GM21619 (cell line): ENCODE data around the gene ELL.

Experiments
- ATAC-seq: cut with Tn5 transposase; IDR thresholded peaks from one replicate; pipeline ENCODE4 v1.9.1; 2021; ENCODE audit not compliant: unreplicated experiment

ELL gene

DNA sequence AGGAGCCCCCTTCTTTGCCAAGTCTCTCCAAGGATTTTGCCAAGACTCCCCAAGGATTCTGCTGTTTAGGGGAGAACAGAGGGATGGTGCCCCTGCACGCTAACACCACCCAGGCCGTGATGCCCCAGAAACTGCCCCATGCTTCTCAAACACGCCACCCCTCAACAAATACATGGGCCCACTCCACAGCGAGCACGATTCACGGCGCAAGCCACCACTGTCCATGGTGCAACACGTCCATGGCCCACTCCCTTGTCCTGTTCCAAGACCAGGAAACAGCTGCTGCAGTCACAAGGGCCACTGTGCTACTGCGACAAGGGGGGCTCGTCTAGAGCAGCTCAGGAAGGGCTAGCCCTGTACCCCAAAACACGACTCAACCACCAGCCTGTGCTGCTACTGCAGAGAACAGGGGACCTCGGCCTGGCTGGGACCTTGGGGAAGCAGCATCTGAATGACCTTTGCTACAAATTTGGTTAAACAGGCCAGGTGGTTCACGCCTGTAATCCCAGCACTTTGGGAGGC is 47.4 kb downstream of the ELL start:
- ATAC-seq = no peak

DNA sequence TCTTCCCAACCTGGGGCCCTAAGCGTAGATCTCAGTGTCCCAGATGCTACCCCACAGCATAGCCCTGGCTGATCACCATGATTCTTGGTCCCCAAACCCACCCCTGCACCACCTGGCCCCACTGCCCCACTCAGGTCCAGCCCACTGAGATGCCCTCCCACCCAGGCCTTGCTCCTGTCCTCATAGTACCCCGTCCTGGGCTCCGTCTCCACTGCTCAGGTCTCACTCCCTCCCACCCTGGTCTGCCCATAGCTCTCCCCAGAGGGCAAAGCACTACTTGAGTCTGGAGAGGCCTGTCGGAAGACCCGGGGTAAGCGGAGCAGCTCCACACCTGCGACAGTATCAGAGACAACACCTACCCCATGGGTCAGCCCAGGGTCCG is 48.2 kb downstream of the ELL start:
- no peak for ATAC-seq

DNA sequence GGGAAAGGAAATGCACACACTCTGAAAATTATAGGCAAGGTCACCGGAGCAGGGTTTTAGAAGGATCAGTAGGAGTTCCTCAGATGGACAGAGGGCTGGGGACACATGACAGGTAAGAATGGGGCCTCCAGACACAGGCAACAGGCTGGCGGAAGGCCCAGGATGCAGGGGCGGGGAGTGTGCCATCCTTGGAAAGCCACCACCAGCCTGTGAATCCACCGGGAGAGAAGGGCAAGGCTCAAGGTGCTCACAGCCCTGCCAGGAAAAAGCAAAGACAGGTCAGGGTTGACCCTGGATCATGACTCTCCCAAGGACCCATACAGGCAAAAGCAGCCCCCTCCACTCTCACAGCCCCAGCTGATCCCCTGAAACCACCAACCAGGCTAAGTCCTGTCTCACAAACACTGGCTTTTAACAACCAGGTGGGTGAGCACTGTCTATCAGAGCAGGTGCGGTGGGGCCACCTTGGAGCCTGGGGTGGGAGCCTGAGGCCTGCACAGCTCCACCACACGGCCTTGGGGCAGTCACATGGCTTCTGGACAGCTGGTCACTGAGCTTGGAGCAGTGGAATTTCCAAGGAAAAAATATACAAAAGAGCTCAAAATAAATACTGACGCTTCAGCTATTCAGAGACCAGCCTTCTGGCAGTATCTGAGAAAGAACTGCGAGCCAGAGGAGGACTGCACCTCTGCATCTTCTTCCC is 48.7 kb downstream of the ELL start:
- ATAC-seq = no peak

DNA sequence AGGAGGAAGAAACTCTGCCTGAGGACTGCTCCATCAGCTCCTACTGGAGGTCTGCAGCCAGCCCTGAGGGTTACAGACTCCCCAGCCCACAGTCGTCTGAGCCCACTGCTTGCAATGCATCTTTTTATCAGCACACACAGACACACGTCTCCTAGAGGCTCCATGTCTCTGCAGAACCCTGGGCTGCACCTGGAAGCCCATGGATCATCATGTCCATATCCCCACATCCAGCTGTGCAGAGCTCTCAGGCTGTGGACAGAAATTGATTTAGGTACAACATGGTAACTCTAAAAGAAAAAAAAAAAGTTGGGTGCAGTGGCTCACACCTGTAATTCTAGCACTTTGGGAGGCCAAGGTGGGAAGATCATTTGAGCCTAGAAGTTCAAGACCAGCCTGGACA is 51.1 kb downstream of the ELL start:
- ATAC-seq = no peak

DNA sequence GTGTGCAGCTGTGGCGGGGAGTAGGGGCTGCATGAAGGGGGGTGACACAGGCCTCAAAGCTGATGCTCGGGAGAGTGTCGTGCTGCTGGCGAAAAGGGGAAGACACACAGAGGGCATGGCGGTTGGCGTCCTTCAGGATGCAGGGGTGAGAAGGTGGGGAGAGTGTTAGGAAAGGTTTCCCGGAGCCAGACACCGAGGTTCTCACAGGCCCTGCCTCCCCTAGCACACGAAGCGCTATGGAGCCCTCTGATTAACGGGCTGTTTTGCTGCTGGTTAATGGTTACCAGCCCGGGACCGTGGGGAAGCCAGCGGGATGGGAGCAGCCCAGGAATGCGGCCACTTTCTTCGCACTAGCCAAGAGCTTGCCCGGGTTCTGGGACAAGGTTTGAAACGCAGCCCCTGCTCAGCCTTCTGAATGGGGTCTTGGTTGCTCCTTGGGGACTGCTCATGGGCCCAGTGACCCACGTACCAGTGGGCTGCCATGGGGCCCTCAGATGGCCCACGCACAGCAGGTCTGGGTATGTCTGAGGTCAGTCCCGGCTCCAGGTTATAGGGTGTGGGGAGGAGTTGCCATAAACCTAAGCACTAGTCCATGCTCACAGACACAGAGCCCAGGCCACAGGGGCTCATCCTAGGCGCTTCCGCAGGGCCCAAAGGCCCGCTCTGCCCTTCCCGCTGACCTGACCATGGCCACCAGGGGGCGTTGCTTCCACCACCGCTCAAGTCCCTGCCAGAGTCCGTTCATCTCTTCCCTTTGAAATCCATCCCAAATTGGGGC is 52.6 kb downstream of the ELL start:
- no peak for ATAC-seq

DNA sequence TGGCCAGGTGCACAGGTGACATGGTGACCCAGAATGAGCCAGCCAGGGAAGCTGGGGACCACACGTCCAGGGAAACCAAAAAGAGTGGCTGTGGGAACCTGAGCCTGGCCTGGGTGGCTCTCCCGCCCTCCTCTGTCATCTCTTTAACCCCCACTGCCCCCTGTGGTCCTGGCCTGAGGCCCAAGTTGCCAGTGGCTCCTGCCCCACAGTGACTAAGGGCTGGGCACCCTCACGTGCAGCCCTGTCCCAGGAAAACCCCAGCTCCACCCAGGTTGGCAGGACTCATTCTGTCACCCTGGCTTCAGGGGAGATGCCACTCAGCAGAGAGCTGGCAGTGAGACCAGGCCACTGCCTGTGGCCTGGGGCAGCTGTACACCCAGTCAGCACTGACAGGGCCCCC is 53.4 kb downstream of the ELL start:
- no peak for ATAC-seq

DNA sequence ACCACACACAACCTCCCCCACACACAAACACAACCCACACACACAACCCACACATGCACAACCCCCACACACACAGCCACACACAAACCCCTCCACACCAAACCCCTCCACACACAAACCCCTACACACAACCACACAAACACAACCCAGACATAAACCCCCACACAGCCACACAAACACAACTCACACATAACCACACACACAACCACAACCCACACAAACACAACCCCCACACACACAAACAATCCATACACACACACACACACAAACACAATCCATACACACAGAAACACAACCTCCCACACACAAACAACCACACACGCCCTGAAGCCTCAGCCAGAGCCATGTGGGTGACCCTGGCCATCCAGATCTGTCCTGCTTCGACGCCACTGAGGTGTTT is 53.9 kb downstream of the ELL start:
- ATAC-seq = no peak

DNA sequence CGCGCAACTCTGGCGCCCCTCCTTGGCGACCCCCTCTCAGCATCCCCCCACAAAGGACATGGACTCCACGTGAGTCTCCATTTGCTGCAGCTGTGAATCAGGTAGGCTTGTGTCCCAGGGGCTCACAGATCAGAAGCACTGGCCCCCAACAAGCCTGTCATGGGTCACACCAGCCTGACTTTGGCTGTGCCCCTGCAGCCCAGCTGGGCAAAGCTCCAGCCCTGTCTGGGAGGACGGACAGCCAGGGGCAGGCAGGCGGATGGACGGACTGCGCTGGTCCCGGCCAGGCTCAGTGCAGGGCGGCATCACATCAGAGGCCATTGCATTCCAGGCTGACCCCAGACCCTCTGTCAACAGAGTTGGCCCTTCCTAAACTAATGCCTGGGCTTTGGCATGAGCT is 55.5 kb downstream of the ELL start:
- ATAC-seq = no peak

DNA sequence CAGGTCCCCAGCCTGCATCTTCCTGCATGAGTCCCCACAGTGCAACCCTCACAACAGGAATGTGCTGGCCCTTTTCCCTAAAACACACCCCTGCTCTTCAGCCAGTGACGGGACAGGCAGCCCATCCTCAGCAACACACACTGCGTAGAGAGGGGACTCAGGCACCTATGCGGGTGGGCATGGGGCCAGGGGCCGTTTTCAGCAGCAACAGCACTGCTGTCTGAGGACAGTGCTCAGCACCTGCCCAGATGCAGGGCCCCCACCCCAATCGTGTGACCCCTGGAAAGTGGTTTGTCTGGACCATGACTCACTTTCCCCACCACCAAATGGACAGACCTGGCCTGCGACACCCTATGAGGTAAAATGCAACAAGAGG is 55.9 kb downstream of the ELL start:
- no peak for ATAC-seq

DNA sequence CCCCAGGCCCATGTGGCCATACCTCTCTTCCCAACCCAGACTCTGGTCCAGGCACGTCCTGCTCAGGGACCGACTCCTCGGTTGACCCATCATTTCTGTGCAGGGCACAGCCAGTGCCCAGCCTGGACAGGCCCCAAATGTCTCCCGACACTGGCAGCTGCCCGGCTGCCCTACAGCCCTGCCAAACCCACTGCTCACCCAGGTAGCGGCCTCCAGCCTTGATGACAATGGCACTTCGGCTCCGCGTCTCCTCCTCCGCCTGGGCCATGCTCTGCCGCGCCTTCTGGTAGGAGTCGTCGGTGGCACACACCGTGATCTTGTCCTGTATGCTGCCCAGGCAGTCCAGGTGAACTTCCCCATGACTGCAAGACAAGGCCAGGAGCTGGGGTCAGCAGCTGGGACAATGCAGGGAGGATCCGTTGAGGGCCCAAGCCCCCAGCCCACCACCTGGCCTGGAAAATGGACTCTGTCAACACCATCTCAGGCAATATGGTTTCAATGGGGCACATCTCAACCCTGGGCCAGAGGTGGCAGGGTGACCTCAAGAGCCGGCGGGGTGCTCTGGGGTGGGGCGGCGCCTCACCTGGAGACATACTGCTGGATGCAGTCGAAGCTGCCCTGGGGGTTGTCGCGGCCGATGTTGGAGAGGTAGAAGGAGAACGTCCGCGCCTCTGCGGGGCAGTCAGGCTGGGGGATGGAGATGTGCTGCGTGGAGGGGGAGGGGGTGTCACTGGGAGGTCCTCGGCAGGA is 56.5 kb downstream of the ELL start:
- ATAC-seq = no peak

DNA sequence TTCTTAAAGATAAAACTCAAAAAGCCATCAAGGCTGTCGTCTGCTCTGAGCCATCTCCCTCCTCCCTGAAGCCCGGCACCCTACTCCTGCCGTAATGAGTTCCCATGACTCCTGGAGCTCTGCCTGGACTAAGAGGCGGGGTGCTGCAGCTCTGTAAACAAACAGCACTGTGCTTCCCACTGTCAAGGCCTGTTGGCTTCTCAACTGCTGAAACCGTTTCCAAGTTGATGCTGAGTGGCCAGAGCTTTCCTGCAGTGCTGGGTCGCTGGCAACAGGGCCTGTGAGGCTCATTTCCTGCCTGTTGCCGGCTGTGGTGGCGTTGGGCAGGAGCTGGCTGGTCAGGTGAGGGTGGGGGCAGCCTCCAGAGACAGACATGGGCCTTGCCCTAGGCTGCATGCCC is 57.2 kb downstream of the ELL start:
- no peak for ATAC-seq

DNA sequence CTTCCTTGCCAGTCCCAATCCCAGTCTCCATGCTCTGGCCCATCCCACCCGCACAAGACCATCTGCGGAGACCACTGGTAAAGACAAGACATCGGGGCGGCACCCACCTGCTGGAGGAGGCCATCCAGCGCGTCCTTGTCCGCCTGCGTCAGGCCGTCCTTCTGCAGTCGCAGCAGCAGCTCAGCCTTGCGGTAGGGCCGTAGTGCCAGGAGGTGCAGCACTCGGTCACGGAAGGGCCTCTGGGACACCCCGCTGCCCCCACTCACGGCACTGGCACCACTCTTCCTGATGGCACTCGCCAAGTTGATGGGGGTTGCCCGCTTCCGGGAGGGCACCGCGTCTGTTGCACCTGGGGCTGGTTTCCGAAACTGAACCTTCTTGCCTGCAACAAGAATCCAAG is 60.4 kb downstream of the ELL start:
- ATAC-seq = no peak

DNA sequence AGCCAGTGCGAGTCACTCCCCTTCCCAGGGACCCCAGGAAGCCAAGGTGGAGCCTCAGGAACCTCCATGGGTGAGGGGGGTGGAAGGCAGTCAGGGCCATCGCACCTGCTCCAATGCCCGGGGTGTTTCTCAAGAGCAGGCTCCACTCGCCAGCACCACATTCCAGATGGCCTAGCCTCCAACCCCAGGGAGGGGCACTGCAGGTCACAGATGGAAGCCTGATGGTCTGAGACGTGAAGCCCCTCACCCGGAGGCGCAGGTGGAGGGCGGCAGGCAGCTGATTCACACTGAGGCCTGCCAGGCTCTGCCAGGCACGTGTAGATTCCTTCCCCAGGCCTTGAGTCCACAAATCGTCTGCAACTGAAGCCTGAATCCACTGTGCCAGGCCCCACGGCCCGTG is 61.0 kb downstream of the ELL start:
- no peak for ATAC-seq

DNA sequence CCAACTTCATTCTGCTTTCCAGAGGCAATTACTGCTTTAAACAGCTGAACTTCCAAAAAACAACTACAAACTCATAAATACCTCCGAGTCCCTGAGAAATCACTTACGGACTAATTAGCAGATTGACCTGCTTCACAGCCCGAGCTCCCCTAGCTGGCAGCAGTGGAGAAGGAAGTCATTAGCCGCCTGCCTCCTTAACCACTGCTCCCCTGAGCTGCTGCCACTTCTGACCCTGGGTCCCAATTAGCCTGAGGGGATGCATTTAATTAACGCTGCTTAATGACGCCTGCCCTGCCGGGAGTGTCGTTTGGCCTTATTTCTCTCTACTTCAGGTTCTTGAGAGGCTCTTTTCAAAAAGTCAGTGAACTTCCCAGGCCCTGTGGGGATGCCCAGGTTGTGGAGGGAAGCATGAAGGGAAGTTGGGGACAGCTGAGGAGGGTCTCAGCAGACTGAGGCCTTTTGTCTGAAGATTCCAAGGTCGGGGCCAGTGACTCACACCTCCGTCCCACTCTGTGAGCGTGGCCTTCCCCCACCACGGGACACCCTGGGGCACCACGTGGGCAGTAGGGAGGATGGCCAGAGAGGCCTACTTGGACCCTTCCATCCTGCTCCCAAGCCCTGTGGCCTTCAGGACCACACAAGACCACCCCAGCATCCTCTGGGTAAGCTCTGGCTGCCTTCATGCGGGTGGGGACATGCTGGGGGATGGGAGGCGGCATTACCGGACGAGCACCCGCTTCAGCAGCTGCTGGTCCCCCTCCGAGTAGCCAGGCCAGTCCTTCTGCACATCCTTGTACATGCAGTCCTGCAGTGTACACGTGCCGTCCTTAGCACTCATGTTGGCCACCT is 64.2 kb downstream of the ELL start:
- ATAC-seq = no peak

DNA sequence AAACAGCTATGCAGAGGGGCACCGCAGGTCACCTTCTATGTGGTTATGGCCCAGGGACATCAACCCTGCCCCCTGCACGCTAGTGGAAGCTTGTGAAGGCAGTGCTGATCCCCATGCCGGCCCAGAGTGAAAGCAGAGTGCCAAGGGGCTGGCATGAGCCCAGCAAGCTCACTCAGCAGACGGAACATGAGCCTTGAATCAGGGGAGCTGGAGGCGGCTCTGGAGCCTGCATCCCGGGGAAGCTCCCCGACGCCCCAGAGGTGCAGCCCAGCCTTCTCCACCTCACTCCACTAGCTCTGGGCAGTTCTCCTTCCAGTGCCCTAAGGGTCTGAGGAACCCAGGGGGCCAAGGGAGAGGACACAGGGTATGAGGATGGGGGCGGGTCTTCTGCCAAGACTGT is 64.9 kb downstream of the ELL start:
- ATAC-seq = no peak

DNA sequence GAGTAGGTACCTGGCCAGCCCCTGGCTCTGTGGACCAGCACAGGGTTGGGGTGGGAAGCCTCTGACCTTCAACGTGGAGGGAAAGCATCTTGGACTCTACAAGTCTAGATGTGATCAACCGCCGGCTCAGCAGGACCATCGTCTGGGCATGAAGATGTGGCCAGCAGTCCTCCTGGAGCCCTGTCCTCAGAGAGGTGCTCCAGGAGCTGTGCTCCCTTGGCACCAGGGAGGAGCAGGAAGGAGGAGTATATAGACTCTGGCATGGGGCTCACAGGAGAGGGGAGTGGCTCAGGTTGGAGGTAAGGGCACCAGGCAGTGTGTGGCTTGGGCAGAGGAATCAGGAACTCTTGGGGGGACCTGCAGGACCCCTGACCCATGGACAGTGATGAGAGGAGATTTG is 65.6 kb downstream of the ELL start:
- no peak for ATAC-seq

DNA sequence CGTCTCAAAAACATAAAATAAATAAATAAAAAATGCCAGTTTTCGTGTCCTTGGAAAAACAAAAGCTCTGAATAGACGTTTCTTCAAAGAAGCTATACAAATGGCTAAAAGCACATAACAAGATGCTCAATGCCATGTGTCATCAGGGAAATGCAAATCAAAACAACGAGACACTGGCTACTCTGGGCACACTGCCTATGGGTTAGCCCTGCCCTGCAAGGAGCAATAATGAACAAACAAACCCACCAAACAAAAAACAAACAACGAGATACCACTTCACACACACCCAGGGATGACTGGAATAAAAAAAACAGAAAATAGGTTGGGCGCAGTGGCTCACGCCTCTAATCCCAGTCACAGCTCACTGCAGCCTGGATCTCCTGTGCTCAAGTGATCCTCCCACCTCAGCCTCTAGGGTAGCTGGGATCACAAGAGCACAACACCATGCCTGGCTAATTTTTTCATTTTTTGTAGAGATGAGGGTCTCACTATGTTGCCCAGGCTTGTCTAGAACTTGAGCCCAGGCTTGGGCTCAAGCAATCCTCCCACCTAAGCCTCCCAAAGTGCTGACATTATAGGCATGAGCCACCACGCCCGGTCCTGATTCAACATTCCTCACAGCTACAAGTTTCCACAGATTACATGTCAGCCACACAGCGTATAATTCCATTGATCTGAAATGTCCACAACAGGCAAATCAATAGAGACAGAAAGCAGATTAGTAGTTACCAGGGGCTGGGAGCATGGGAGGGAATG is 68.4 kb downstream of the ELL start:
- ATAC-seq = no peak

DNA sequence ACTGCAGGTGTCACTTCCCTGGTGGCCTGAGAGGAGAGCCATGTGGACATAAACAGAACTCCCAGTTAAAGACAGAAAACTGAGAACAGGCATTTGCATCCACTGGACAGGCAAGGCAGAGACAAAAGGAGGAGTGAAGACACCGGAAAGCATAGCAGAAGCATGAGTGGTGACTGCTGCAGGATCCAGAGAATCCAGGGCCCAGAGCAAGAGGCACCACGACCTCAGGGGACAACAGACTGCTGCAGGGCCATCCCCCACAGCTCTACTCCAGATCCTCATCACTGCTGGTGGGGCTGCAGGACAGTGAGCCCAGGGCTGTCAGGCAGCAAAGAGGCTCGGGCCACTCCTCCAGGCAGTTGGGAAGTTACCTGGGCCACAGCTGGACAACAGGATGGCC is 69.5 kb downstream of the ELL start:
- ATAC-seq = no peak

DNA sequence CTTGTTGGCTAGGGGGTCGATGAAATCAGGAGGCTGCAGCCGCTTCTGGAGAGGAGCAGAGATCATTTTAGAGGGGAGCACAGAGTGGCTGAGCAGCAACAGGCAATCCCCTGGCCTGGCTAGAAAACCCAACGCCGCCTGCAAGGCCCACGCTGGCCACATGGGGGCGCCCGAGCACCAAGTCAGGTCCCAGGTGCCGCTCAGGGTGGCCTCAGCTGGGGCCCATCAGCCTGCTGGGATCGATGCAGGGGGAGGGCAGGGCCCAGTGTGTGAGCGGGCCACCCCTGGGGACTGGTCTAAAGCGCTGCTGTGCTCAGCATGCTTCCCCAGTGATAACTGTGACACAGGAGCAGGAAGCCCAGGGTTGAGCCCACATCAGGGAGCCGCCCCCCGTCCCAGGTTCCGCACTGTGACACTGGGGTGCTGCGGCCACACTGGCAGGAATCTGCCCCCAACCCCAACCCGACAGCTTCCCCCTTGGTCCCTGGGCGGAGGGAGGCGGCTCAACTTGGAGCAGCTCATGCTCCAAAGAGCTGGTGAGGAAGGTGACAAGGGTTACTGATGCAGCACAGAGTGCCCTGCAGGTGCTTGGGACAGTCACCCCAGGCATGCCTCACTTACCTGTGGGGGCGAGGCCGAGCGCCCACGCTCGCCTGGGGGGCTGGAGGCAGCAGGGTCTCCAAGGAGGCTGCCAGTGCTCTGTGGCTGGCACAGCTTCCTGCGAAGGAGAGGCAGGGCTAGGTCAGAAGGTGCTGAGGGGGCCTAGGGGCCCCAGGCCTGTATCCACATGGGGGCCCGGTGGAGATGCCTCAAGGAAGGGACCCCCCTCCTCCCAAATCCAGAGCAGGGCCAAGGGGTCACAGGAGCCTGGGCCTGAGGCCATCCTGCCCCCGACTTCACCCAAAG is 70.7 kb downstream of the ELL start:
- ATAC-seq = no peak
